Stromal cell of bone marrow (primary cell): Measurements from ENCODE around the gene SCG3.

ENCODE experiments used
- DNase-seq: peaks from one replicate; pipeline ENCODE4 v3.0.0-alpha.2; 2012; ENCODE audit warnings: low read depth

The SCG3 gene

DNA sequence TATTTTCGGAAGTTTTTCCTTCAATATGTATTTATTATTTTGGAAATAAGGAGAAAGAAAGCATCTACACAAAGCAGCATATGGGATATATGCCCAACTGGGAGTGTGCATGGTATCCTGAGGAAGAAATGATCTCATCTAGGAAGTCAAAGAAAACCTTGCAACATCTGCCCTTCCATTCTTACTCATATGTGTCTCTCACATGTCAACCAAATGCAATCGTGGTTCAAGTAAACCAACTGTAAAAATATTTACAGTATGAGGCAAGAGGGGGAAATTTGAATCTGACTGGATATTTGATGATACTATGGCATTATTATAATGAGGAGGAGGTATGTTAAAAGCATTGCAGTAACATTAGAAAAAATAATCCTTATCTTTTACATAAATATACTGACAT lies 3.2 kb upstream of the SCG3 start:
- no peak for DNase-seq

DNA sequence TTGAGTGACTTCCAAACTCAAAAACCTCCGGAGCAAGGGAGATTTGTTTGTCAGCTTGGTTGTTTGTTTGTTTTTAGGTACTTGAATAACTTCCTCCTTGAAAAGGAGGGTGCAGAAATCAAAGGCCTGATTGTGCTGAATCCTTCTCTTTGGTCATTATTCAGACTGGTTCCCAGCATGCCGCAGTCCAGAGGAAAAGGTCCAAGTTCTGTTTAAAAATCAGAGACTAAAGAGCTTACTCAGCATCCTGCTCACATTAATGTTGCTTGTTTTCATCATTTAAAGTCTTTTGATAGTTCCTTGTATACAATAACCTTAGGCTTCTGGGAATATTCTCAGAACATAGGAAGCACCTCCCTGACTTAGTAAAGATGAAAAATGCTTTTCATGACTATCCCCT lies 982 bp upstream of the SCG3 start:
- no peak for DNase-seq

DNA sequence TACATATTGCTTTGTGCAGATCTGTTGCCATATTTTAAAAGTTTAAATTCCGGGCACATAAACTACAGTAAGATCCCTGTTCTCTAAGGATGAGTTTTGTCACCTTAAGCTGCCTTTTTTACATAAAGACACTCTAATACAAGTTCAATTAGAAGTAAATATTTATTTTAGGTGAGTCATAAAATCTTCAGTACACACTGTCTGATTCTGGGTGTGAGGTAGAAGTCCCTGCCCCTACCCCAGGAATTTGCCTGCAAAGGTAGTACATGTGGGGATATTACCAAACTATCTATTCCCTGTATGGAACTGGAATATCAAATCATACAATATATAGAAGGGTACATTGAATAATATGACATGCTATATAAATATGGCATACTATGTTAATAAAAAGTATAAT lies 6.3 kb downstream of the SCG3 start:
- DNase-seq = no peak

DNA sequence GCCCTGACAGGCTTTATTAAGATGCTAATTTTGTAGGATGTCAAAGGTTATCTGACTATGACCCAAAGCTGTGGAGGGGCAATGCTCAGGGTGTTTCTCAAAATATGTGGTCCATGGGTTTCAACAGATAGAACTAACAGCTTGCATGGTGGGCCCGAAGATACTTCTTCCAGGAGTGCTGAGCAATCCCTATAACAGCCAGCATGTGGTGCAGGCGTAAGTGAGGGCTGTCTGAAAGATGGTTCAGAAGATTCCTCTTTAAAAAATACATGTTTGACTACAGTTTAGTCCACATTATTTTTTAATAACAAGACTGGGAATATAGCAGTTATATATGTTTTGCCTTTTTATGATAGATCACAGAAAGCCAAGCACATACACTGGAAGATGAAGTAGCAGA lies 7.6 kb downstream of the SCG3 start:
- DNase-seq = no peak

GRCh38 chr15:51692154-51692553 lies 10.9 kb downstream of the SCG3 start:
- DNase-seq = no peak

GRCh38 chr15:51696566-51696965 lies 15.3 kb downstream of the SCG3 start:
- no peak for DNase-seq

- DNase-seq = no peak
Observed at GRCh38 chr15:51697163-51697562, 15.9 kb downstream of the SCG3 start.

DNA sequence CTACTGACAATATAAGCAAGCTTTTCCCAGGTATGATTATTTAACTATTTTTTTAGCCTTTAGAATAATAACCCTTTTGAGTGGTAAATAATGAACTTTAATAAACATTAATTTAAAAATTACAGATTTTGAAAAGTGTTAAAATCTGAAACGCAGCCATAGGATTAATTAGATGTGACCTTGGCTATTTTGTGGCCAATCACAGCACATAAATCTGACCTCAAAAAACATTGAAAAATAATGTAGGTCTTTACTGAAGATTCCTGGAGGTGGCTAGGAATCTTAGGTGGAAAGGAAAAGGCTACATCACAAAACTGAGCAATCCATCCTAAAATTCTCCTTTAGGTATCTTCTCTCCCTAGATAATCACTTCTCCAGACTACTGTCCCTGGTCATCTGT lies 18.1 kb downstream of the SCG3 start:
- no peak for DNase-seq

GRCh38 chr15:51702710-51703109 lies 21.4 kb downstream of the SCG3 start:
- no peak for DNase-seq

GRCh38 chr15:51706291-51706690 lies 25.0 kb downstream of the SCG3 start:
- DNase-seq = no peak

DNA sequence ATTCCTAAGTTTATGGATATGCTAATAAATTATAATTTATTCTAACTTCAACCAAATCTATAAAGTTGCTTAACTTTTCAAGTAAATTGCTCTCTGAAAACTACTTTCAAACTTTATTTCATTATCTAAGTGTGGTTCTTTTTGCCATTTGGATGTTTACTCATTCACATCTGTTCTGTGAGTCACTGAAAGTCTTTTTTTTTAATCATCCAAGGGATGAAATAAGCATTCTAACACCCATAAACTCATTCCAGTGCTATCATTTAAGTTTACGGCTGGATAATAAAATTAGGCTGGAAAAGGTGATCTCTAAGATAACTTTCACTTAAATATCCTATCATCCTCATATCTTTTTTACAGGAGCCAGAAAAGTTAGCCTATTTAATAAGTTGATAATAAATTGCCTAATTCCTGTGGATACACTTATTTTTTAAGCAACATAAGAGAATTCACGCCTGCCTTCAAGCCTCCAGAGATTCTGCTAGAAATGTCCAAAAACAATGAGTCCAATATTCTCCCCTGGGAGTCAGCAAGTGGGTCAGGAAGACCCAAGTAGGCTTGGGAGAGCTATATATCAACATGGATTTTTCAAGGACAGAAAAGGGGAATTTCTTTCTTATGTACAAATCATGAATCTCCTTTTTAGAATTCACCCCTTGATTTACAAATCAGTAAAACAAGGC lies 25.8 kb downstream of the SCG3 start:
- no peak for DNase-seq

- DNase-seq = no peak
Observed at GRCh38 chr15:51708013-51708412, 26.7 kb downstream of the SCG3 start.

DNA sequence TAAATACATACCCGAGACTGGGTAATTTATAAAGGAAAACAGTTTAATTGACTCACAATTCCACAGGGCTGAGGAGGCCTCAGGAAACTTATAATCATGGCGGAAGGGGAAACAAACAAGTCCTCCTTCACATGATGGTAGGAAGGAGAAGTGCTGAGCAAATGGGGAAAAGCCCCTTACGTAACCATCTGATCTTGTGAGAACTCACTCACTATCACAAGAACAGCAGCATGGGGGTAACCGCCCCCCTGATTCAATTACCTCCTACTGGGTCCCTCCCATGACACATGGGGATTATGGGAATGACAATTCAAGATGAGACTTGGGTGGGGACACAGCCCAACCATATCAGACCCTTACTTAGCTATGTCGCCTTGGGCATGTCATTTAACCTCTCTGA lies 27.7 kb downstream of the SCG3 start:
- DNase-seq = no peak

DNA sequence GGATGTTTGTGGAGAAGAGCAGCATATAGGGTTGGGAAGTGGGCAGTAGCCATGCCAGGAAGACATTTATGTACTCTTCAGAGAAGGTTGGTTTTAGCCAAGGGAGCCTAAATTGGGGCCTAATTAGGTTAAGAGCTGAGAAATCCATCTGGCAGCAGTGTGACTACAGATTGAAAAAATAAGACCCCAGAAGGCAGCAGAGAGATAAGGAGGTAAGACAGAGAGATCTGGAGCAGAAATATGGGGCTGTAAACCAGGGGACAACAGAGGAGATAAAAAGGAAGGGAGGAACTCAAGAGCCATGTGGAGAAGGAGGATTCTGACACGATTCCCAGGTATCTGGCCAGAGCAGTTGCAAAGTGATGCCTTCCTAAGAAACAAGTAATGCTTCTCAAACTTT lies 32.9 kb downstream of the SCG3 start:
- DNase-seq = no peak

GRCh38 chr15:51714911-51715310 lies 33.6 kb downstream of the SCG3 start:
- no peak for DNase-seq

DNA sequence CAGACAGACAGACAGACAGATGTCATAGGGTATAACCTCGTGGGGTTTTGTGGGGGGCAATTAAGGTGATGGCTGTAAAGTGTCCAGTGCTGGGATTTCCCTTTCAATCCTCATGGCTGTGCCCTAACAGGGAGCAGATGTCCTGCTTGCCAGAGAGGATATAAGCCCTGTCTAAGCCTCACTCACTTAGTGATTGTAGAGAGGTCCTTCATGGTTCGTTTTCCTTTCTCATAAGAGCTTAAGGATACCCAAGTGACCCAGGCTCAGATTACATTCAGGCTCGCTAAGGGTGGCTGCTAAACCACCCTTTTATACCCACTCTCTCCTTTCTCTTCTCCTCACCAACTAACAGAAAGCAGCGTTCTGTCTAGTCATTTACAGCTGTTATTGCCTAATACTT lies 36.9 kb downstream of the SCG3 start:
- DNase-seq = no peak

GRCh38 chr15:51718746-51719145 lies 37.4 kb downstream of the SCG3 start:
- no peak for DNase-seq

- DNase-seq = no peak
Observed at GRCh38 chr15:51720201-51720995, 39.1 kb downstream of the SCG3 start.

GRCh38 chr15:51721199-51721960 lies 40.1 kb downstream of the SCG3 start:
- DNase-seq = no peak

- DNase-seq = no peak
Observed at GRCh38 chr15:51724199-51724598, 42.9 kb downstream of the SCG3 start.

GRCh38 chr15:51724673-51725072 lies 43.4 kb downstream of the SCG3 start:
- no peak for DNase-seq

- DNase-seq = peak; percentile 70
Observed at GRCh38 chr15:51726302-51727073, 45.2 kb downstream of the SCG3 start.
